Urinary bladder (tissue), 4 donors: ENCODE data around the gene KREMEN1. TPM values are rescaled to one million over a fixed set of nuclear protein-coding genes. Genes with fewer than 3 reads are reported as not detected.

ENCODE experiments used
- DNase-seq: peaks from one replicate; pipeline ENCODE4 v3.0.0-alpha.2; 2015; ENCODE audit errors: extremely low spot score
- H3K27ac ChIP-seq: one replicate; pipeline ENCODE4 v1.5.1; 2013; ENCODE audit warnings: low read depth, mild to moderate bottlenecking, moderate library complexity
- H3K36me3 ChIP-seq: one replicate; pipeline ENCODE4 v1.6.1; 2013; ENCODE audit warnings: mild to moderate bottlenecking, moderate library complexity; ENCODE audit not compliant: insufficient read depth
- H3K4me1 ChIP-seq: one replicate; pipeline ENCODE4 v1.6.1; 2013; ENCODE audit warnings: mild to moderate bottlenecking, moderate library complexity; ENCODE audit not compliant: insufficient read depth
- H3K4me3 ChIP-seq: one replicate; pipeline ENCODE4 v1.5.1; 2013; ENCODE audit warnings: low read depth, low read length
- WGBS: extraction: QIAGEN DNeasy Blood & Tissue Kit; methylation state at CpG from one replicate; pipeline ENCODE4 v1.1.7; 2013; 5-methylcytosine and 5-hydroxymethylcytosine counted together
- polyA plus RNA-seq: library from polyadenylated mRNA; stranded (reverse); fragments of 200-250 nt; gene quantifications from one replicate; pipeline ENCODE4 v1.2.3, GENCODE V29; 2013
- total RNA-seq: library from RNA; depleted of rRNA; stranded (reverse); fragments of >200 nt; gene quantifications from one replicate; pipeline ENCODE4 v1.2.3, GENCODE V29; 2014
- donor health status: healthy with polysubstance abuse.
- donor health status: healthy.

The KREMEN1 gene
- total and polyA plus RNA-seq, 2 donors, result 10.1 to 16.7 TPM

DNA sequence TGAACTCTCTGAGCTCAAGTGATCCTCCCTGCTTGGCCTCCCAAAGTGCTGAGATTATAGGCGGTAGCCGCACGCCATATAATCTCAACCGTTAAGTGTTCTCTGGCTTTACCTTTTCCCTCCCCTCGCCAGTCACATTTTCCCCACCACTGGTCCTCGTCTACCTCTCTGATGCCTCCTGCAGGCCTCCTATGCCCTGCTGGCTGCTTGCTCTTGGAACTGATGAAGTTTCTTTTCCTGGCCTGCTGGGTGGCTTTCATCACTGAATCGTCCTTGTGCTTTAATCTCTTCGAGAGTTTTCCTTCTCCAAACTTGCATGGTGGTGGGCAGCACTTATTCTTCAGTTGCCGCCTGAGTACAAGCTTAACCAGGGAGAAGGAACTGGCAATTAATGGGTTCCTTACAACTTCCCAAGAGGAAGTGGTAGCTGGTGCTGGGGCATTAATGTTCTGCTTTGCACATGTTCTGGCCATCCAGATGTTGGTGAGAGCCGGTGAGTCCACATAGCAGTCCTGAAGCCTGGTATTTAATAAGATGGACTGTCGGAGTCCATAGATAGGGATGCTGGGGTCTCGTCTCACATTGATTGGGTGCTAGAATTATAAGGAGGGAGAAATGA, 12.5 kb upstream of the KREMEN1 start:
- Histone ChIP-seq H3K27ac (no peak overlapping the region), H3K36me3 (no peaks in the 10 kb centered on the region), H3K4me1 (no peaks in the 10 kb centered on the region), H3K4me3 (no peak overlapping the region)
- WGBS, result 86% methylated on average over 12 of the region's 12 CpGs
- no peak for DNase-seq

DNA sequence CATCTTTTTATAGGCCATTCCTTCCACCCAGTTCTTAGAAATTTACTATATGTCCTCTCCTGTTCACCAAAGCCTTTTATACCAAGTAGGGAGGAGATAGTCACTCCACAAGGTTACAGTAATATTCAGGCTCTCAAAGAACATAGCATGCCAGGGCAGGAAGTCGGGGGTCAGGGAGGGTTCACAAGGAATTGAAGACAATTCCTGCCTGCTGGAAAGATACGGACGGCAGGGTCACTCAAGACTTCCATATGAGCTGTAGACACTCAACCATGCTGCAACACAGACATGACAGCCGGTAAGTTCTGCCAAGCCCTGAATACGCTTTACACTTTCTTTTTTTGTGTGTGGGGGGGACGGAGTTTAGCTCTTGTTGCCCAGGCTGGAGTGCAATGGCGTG, 11.9 kb upstream of the KREMEN1 start:
- H3K27ac ChIP-seq, result no peak overlapping the region
- H3K4me1 ChIP-seq, result no peaks in the 10 kb centered on the region
- WGBS, result 62% methylated on average over 7 of the region's 7 CpGs
- DNase-seq, result no peak
- no peaks in the 10 kb centered on the region for H3K36me3 ChIP-seq
- no peak overlapping the region for H3K4me3 ChIP-seq

DNA sequence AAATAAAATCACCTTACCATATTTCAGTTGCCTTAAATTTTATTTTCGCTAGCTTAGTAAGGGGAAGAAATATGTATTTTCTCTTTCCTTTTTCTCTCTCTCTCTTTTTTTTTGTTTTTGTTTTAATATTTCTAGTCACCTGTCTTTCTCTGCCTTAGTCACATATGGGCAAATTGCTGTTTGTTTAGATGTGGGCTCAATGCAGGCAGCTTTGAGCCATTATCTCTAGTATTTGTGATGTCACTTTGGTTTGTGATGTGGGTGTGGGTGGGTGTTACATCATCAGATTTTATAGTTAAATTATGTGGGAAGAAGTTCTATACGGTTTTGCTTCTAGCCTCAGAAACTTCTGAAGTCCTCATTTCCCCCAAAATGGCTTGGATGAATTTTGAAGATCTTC, 11.1 kb upstream of the KREMEN1 start, which contains the start of gene C22orf31:
Gene C22orf31 (minus strand): TSS at position 59 of the 400 bp plus-strand sequence. CDS start 39 bp downstream, at position 20.
- Histone ChIP-seq H3K4me1 (no peaks in the 10 kb centered on the region), H3K4me3 (no peak within 1 kb of the TSS), H3K27ac (no peak within 1 kb of the TSS), H3K36me3 (no peaks in the 10 kb centered on the region)
- DNase-seq, result no peak
- WGBS, result 73% methylated on average over 2 of the region's 2 CpGs

DNA sequence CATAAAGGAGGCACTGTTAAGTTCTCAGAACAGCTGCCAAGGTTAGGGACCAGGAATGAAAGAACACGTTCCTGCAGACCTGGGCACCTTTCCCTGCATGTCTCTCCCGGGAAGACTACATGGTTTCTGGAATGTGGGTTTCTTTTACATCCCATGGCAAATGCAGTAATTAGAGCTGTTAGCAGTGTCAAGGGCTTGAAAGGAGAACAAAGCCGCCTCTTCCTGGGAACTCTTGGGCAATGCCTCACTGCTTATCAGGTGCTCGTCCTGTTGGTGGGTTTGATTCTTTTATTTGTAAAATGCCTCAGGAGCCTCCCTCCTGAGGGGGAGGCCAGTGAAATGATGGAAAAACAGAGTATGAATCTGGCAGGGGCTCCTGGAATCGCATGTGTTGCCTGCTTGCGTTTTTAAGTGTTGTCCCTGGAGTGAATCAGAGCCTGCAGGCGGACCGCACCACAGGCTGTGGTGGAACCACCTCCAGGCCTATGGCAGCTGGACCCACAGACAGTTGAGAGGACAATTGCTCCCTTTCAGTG, 10.5 kb upstream of the KREMEN1 start:
- no peak overlapping the region for H3K4me3 ChIP-seq
- no peaks in the 10 kb centered on the region for H3K36me3 ChIP-seq
- H3K27ac ChIP-seq, result no peak overlapping the region
- 68% methylated on average over 8 of the region's 8 CpGs for WGBS
- H3K4me1 ChIP-seq, result no peaks in the 10 kb centered on the region
- DNase-seq, result no peak

DNA sequence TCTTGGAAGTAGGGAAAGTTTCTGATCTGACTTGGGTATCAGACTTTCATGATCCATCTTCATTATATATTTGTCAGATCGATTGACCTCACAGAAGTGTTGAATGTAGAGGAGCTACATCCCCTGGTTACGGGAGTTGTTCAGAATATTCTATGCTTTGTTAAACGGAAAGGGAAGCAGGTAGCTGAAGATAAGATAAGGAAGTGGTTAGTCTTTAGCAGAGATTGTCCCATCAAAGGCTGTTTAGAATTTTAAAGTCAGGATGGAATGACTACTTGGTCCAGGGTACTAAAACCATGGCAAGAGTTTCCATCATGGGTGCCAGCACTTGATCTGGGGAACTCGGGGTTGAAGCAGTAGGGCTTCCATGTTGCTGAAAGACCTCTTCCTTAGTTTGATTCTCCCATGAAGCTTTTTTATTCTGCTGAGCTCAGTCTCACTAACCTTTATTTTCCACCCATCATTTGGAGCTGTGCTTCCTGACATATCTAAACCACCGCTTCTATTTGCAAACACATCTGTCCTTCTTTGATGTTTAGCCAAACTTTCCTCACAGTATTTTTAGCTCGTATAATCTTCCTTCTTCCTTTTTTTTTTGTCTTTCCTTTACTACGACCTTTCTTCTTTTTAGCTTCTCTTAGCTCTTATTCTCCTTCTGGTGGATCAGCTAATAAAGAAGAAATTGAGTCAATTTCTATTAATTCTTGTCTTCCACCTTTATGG, 7.2 kb upstream of the KREMEN1 start:
- no peak overlapping the region for H3K27ac ChIP-seq
- DNase-seq, result no peak
- H3K36me3 ChIP-seq, result no peaks in the 10 kb centered on the region
- H3K4me3 ChIP-seq, result no peak overlapping the region
- WGBS, result 31% methylated on average over 7 of the region's 7 CpGs
- no peaks in the 10 kb centered on the region for H3K4me1 ChIP-seq

DNA sequence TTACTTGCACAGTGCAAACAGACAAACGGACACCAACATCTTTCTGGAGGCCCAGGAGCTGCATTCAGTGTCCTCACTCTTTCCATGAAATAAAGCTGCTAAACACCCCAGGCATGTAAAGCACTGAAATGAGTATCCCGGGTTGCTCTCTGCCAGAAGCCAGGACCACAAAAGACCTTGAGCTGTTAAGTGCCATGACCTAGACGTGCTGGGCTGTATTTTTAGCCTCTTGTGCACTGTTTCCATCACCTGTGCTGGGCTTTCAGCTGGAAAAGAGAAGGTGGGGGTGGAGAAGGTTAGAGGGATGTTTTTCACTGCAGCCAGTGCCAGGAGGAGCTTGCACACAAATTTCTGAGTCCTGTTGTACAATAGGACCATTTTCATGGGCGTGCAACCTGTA, 3.4 kb upstream of the KREMEN1 start:
- Histone ChIP-seq H3K27ac (no peak overlapping the region), H3K4me3 (no peak overlapping the region), H3K36me3 (no peaks in the 10 kb centered on the region), H3K4me1 (no peaks in the 10 kb centered on the region)
- DNase-seq, result no peak
- 90% methylated on average over 4 of the region's 4 CpGs for WGBS

DNA sequence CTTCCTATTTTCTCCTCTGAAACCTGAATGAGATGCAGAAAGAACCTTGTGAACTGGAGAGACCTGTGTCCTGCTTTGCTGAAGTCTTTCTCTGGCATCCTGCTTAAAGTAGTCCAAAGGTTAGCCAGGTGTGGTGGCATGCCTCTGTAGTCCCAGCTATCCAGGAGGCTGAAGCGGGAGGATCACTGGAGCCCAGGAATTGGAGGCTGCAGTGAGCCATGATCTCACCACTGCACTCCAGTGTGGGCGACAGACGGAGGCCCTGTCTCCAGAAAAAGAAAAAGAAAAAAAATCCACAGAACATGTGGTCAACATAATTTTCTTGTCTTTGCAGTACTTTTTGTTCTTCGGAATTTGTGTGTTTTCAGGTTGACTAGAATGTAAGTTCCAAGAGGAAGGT, 2.3 kb upstream of the KREMEN1 start:
- DNase-seq, result no peak
- Histone ChIP-seq H3K4me3 (no peak overlapping the region), H3K36me3 (no peaks in the 10 kb centered on the region), H3K27ac (no peak overlapping the region), H3K4me1 (no peaks in the 10 kb centered on the region)
- WGBS, result 94% methylated on average over 4 of the region's 4 CpGs

DNA sequence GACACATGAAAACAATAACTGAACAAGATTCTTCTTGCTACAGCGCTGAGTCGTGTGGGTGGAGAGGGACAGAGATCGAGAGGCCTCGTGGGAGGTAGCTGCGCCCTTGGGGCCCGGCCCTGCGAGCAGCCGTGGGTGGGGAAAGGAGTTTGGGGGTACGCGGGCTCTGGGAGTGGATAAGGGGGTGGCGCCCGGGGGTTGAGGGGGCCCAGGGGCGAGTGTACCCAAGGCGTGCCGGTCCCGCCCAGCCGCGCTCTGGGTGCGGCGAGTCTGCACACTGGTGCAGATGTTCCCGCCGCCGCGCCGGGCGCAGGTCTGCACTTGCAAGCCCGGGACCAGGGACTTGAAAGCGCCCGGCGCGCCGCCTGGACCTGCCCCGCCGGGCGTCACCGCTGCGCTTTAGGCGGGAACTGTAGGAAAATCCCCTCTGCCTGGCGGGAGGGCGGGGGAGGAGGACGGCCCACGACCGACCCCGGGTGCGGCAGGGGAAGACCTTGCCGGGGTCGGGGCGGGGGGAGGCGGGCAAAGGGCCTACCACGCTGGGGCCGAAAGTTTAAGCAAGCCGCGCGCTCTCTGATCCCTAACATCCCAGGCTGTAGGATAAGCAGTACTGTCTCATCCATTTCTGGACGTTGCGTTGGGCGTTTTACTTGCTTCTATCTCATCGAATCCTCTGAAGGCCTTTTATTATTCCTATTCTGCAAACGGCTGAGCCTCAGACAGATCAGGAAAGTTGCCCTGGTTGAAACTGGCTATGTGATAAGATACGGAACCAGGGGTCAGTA, 1.4 kb upstream of the KREMEN1 start:
- no peaks in the 10 kb centered on the region for H3K36me3 ChIP-seq
- peak overlapping the region; percentile 40 for H3K4me3 ChIP-seq
- peak overlapping the region; percentile 39 for H3K27ac ChIP-seq
- no peak for DNase-seq
- WGBS, result 4% methylated on average over 60 of the region's 60 CpGs
- H3K4me1 ChIP-seq, result no peaks in the 10 kb centered on the region

DNA sequence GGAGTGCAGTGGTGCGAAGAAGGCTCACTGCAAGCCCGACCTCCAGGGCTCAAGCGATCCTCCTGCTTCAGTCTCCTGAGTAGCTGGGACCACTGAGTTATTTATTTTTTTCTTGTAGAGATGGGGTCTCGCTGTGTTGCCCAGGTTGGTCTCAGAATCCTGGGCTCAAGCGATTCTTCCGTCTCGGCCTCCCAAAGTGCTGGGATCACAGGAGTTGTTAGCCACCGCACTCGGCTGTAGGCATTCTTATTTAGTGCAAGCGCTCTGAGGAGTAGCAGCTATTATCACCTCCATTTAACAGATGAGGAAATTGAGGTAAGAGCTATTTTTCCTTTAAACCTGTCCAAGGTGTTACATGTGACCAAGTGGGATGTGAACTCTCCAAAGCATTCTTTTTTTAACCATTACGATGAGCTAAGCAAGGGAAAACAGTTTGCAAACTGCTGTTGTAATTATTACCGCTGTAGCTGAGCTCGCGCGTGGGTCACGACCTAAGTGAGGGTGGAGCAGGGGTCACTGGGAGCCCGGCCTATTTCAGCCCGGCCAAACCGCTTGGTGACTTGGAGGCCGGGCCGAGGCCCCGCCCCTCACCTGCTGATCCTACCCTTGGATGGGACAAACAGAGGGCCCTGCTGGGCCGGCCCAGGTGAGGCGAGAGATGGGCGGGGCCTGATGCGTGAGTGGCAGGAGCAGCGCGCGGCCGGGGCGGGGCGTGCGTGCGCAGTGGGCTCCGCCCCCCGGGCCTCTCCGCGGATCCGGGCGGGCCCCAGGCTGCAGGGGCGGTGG, 449 bp upstream of the KREMEN1 start:
- Histone ChIP-seq H3K36me3 (no peaks in the 10 kb centered on the region), H3K4me3 (peak overlapping the region; percentile 97), H3K27ac (no peak overlapping the region), H3K4me1 (no peaks in the 10 kb centered on the region)
- no peak for DNase-seq
- WGBS, result 24% methylated on average over 41 of the region's 41 CpGs

DNA sequence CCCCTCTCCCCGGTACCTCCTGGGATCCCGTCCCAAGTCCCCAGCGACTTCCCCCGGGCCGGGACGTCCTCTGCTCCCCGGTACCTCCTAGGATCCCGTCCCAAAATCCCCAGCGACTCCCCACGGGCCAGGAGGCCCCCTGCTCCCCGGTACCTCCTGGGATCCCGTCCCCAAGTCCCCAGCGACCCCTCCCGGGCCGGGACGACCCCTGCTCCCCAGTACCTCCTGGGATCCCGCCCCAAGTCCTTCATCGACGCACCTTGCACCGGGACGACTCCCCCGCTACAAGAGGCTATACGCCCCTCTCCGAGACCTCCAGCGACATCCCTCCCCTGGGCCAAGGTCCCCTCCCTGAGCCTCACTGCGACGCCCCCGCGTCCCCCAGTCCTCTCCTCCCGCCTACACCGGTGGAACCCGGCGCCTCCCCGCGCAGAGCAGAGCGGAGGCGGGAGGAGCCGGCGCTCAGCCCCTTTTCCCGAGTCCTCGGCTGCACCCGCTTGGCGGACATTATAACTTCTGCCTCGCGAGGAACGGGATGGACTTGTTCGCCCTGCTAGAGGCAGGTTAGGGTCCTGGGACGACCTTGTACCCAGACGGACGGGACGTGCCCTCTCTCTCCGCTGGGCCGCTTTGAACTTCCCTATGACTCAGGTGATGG, 912 bp downstream of the KREMEN1 start:
- Histone ChIP-seq H3K4me1 (no peaks in the 10 kb centered on the region), H3K36me3 (no peaks in the 10 kb centered on the region), H3K4me3 (peak overlapping the region; percentile 97), H3K27ac (peak overlapping the region; percentile 0)
- DNase-seq, result no peak
- 3% methylated on average over 53 of the region's 53 CpGs for WGBS

DNA sequence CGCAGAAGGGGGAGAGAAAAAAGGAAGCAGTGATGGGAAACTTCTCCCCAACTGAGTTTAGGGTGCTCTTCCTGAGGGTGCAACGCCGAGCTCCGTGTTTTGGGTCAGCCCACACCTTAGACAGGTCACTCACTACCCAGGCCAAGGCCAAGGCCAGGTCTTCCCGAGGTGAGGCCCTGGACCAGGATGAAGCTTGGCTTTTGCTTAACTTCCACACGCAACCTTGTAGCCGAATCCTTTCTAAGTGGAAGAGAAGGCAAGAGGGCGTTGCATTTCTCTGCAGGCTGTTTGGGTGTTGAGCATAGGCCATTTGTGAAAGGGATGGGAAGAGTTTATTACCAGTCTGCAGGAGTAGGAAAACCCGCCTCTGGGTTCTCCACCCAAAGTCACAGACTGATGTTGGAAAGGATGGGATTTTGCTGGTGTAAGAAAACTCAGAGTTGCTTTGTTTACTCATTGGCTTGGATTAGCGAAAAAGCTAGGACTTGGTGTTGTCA, 1.5 kb downstream of the KREMEN1 start:
- DNase-seq, result no peak
- H3K4me3 ChIP-seq, result peak overlapping the region; percentile 97
- no peaks in the 10 kb centered on the region for H3K4me1 ChIP-seq

DNA sequence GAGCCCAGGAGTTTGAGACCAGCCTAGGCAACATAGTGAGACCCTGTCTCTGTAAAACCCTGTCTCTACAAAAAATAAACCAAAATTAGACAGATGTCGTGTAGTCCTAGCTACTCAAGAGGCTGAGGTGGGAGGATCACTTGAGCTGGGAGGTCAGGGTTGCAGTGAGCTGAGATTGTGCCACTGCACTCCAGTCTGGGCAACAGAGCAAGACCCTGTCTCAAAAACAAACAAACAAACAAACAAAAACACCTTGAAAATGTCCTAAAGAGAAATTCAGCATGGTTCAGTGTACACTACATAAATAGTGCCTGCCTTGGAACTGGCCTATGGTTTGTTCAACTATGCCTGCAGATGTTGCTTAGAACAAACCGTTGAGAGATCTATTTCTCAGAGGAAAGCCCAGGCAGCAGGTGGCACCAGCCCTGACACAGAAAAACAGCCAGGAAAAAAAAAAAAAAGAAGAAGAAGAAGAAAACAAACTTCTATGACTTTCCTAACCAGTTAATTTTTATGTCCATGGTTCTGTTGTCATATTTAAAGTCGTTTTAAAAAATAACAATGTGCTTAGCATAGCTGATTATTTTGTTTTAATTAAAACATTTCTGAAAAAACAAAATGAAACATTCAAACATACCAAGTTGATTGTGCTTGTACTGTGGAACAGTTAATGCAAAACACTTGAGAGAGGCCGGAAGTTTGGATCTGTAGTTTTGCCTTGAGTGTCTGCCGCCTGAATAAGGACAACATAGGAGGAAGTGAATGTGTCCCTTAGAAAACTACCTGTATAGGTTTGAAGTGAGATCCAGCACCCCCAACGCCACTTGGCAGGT, 5.4 kb downstream of the KREMEN1 start:
- no peaks in the 10 kb centered on the region for H3K36me3 ChIP-seq
- WGBS, result 74% methylated on average over 6 of the region's 6 CpGs
- H3K27ac ChIP-seq, result peak overlapping the region; percentile 3
- DNase-seq, result no peak
- no peak overlapping the region for H3K4me3 ChIP-seq
- H3K4me1 ChIP-seq, result peaks cover 2% of the 10 kb centered on the region

More for the DNA sequence above, 1.5 kb downstream of the KREMEN1 start:
- Histone ChIP-seq H3K27ac (no peak overlapping the region), H3K36me3 (no peaks in the 10 kb centered on the region)
- 55% methylated on average over 10 of the region's 10 CpGs for WGBS
